Activated T-cell treated with anti-CD3 and anti-CD28 coated beads for 24 hours (primary cell): ENCODE data around the gene VPS13A.

Source experiments
- DNase-seq: peaks from one replicate; pipeline ENCODE4 v3.0.0-alpha.2; 2020; ENCODE audit warnings: low read depth

VPS13A gene

GRCh38 chr9:77457916-77458592 lies 280.7 kb downstream of the VPS13A start:
- DNase-seq = peak; percentile 63

GRCh38 chr9:77460938-77461337 lies 283.6 kb downstream of the VPS13A start:
- DNase-seq = no peak

GRCh38 chr9:77462066-77462465 lies 284.7 kb downstream of the VPS13A start:
- DNase-seq = no peak

GRCh38 chr9:77463151-77463550 lies 285.8 kb downstream of the VPS13A start:
- DNase-seq = no peak

GRCh38 chr9:77464661-77465060 lies 287.3 kb downstream of the VPS13A start:
- DNase-seq = no peak

GRCh38 chr9:77469515-77470231 lies 292.3 kb downstream of the VPS13A start:
- DNase-seq = no peak
